SK-N-SH treated with all-trans-retinoic acid at 6 μM for 48 hours (cell line): ENCODE data around the gene CGREF1.

Experiments used
- ATAC-seq: fragments of 200-7000 bp; cut with Tn5 transposase; 3 replicates; pipeline ENCODE4 v1.9.1; 2020; ENCODE audit warnings: mild to moderate bottlenecking, moderate library complexity
- ARNTL ChIP-seq: fragments of 450-650 bp; formaldehyde crosslinking; IDR thresholded peaks from 2 replicates; pipeline ENCODE4 v1.5.0; 2020; ENCODE audit warnings: low read depth, mild to moderate bottlenecking, moderate library complexity, borderline replicate concordance
- BACH2 ChIP-seq: fragments of 250-450 bp; sonication (Bioruptor Pico); IDR thresholded peaks from 2 replicates; pipeline ENCODE4 v1.9.0; 2021; ENCODE audit warnings: mild to moderate bottlenecking, borderline replicate concordance
- CSDC2 ChIP-seq: fragments of 250-450 bp; sonication (Bioruptor Pico); IDR thresholded peaks from 2 replicates; pipeline ENCODE4 v1.5.0; 2020; ENCODE audit warnings: mild to moderate bottlenecking, moderate library complexity
- CSRNP3 ChIP-seq: fragments of 250-450 bp; sonication (Bioruptor Pico); IDR thresholded peaks from 2 replicates; pipeline ENCODE4 v1.5.1; 2021; ENCODE audit warnings: mild to moderate bottlenecking, moderate library complexity
- ESRRG ChIP-seq: fragments of 250-450 bp; sonication (Bioruptor Pico); IDR thresholded peaks from 2 replicates; pipeline ENCODE4 v1.6.1; 2021; ENCODE audit warnings: mild to moderate bottlenecking
- GLIS3 ChIP-seq: fragments of 250-450 bp; sonication (Bioruptor Pico); IDR thresholded peaks from 2 replicates; pipeline ENCODE4 v1.5.0; 2020; ENCODE audit warnings: mild to moderate bottlenecking, moderate library complexity
- ISL1 ChIP-seq: fragments of 250-450 bp; sonication (Bioruptor Pico); IDR thresholded peaks from 2 replicates; pipeline ENCODE4 v2.1.2; 2022; ENCODE audit warnings: mild to moderate bottlenecking, moderate library complexity
- OSR1 ChIP-seq: fragments of 250-450 bp; sonication (Bioruptor Pico); IDR thresholded peaks from 2 replicates; pipeline ENCODE4 v1.8.0; 2022; ENCODE audit warnings: moderate library complexity, mild to moderate bottlenecking, inconsistent platforms
- PATZ1 ChIP-seq: fragments of 250-450 bp; sonication (Bioruptor Pico); IDR thresholded peaks from 2 replicates; pipeline ENCODE4 v1.8.0; 2020; ENCODE audit warnings: mild to moderate bottlenecking, moderate library complexity, borderline replicate concordance
- POU6F1 ChIP-seq: fragments of 250-450 bp; sonication (Bioruptor Pico); IDR thresholded peaks from 2 replicates; pipeline ENCODE4 v1.8.0; 2021; ENCODE audit warnings: low read depth, mild to moderate bottlenecking, moderate library complexity, borderline replicate concordance
- RARB ChIP-seq: fragments of 250-450 bp; sonication (Bioruptor Pico); IDR thresholded peaks from 2 replicates; pipeline ENCODE4 v1.8.0; 2021; ENCODE audit warnings: mild to moderate bottlenecking, moderate library complexity
- SNAI2 ChIP-seq: fragments of 250-450 bp; sonication (Bioruptor Pico); IDR thresholded peaks from 2 replicates; pipeline ENCODE4 v1.5.0; 2020; ENCODE audit warnings: mild to moderate bottlenecking, moderate library complexity
- TCF4 ChIP-seq: fragments of 250-450 bp; sonication (Bioruptor Pico); IDR thresholded peaks from 2 replicates; pipeline ENCODE4 v1.8.0; 2021; ENCODE audit warnings: mild to moderate bottlenecking, moderate library complexity, borderline replicate concordance
- TOX ChIP-seq: fragments of 250-450 bp; sonication (Bioruptor Pico); IDR thresholded peaks from 2 replicates; pipeline ENCODE4 v1.8.0; 2021; ENCODE audit warnings: mild to moderate bottlenecking, moderate library complexity, borderline replicate concordance
- ZC3H10 ChIP-seq: fragments of 250-450 bp; sonication (Bioruptor Pico); IDR thresholded peaks from 2 replicates; pipeline ENCODE4 v1.5.1; 2021; ENCODE audit warnings: mild to moderate bottlenecking, moderate library complexity
- ZFP3 ChIP-seq: fragments of 250-450 bp; sonication (Bioruptor Pico); IDR thresholded peaks from 2 replicates; pipeline ENCODE4 v1.5.0; 2020; ENCODE audit warnings: mild to moderate bottlenecking, moderate library complexity
- ZFP30 ChIP-seq: fragments of 450-650 bp; formaldehyde crosslinking; IDR thresholded peaks from 2 replicates; pipeline ENCODE4 v1.5.0; 2022; ENCODE audit warnings: mild to moderate bottlenecking, moderate library complexity
- ZNF565 ChIP-seq: fragments of 450-650 bp; formaldehyde crosslinking; conservative IDR thresholded peaks from 2 replicates; pipeline ENCODE4 v1.5.0; 2020; ENCODE audit warnings: low read depth, mild to moderate bottlenecking, moderate library complexity
- ZNF70 ChIP-seq: fragments of 450-650 bp; formaldehyde crosslinking; IDR thresholded peaks from 2 replicates; pipeline ENCODE4 v1.5.0; 2020; ENCODE audit warnings: mild to moderate bottlenecking, moderate library complexity
- ZNF8 ChIP-seq: fragments of 450-650 bp; formaldehyde crosslinking; IDR thresholded peaks from 2 replicates; pipeline ENCODE4 v1.5.0; 2020; ENCODE audit warnings: mild to moderate bottlenecking, moderate library complexity
- TF ChIP-seq, protein P1 (sequence below): fragments of 250-450 bp; sonication (Bioruptor Pico); IDR thresholded peaks from 2 replicates; pipeline ENCODE4 v1.5.0; 2020; ENCODE audit warnings: mild to moderate bottlenecking, moderate library complexity

CGREF1 gene

GRCh38 chr2:27095427-27095744 lies 23.5 kb downstream of the CGREF1 start:
- no peak for ATAC-seq
- TF ChIP-seq ARNTL (CRISPR knock-in tag) (no peak), ZFP30 (CRISPR knock-in tag) (no peak)

DNA sequence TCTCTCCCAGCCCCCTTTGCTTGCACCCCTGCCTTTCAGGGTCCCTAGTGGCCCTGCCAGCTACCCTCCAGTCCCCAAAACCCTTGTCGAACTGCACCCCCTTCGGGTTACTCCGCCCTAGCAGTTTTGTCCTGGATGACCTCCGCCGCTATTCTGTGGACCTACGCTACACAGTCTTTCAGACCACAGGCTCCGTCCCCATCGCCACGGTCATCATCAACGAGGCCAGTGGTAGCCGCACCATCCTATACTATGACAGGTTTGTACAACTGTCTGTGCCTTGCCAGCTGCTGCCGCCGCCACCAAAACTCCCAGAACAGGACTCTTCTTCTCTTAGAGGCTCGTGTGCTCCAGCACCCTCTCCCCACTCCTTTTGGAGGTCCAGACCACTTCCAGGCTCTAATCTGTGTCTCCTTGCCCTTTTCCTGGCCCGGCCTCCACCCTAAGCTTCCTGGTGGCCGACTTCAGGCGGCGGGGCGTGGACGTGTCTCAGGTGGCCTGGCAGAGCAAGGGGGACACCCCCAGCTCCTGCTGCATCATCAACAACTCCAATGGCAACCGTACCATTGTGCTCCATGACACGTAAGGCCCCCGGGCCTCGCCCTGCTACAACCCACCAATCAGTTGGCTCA lies 24.5 kb downstream of the CGREF1 start:
- no peak for ATAC-seq
- no peak for TF ChIP-seq CSDC2

DNA sequence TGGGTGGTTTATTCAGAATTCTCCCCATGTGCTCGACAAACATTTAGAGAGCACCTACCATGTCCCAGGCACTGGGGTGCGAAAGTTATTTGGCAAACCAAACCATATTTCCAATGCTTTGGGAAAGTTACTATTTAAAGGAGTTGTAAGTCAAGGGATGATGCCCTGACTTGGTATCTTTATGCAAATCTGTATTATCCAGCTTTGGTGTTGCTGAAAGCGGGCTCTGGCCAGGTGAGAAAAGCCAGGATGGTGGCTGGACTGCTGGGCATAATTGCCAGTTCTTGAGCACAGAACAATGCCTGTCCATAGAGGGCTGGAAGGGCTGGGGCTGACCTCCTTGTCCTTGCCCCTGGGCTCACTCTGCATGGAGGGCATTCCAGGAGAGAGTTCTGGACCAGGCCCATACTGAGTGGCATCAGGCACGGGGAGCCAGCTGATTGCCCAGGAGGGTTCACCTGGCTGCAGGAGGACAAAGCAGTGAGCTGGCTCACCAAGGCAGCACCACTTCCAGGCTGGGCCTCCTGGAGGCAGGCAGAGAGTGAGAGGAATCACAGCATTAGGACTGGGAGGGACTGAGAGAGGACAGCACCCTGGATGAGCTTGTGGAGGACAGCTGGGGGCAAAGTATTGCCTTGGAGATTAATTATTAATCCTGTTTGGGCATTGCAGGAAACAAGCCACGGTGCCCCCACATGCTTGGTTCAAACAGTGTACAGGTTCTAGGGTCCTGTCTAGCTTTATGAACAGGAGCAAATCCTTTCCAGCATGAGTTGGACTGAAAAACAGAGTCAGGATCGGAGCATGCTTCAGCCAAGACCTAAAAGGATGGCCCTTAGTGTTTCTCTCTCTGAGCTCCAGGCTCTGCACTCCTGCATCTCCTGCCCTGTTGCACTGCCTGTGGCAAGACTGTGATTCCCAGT lies 25.2 kb downstream of the CGREF1 start:
- no peak for ATAC-seq
- TF ChIP-seq OSR1 (CRISPR knock-in tag): no peak
- no peak for TF ChIP-seq TOX (CRISPR knock-in tag)
- no peak for TF ChIP-seq RARB (CRISPR knock-in tag)
- no peak for TF ChIP-seq ZFP3 (CRISPR knock-in tag)
- TF ChIP-seq ZC3H10 (CRISPR knock-in tag): no peak
- TF ChIP-seq, protein P1, sequence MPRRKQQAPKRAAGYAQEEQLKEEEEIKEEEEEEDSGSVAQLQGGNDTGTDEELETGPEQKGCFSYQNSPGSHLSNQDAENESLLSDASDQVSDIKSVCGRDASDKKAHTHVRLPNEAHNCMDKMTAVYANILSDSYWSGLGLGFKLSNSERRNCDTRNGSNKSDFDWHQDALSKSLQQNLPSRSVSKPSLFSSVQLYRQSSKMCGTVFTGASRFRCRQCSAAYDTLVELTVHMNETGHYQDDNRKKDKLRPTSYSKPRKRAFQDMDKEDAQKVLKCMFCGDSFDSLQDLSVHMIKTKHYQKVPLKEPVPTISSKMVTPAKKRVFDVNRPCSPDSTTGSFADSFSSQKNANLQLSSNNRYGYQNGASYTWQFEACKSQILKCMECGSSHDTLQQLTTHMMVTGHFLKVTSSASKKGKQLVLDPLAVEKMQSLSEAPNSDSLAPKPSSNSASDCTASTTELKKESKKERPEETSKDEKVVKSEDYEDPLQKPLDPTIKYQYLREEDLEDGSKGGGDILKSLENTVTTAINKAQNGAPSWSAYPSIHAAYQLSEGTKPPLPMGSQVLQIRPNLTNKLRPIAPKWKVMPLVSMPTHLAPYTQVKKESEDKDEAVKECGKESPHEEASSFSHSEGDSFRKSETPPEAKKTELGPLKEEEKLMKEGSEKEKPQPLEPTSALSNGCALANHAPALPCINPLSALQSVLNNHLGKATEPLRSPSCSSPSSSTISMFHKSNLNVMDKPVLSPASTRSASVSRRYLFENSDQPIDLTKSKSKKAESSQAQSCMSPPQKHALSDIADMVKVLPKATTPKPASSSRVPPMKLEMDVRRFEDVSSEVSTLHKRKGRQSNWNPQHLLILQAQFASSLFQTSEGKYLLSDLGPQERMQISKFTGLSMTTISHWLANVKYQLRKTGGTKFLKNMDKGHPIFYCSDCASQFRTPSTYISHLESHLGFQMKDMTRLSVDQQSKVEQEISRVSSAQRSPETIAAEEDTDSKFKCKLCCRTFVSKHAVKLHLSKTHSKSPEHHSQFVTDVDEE (CRISPR knock-in tag): no peak
- TF ChIP-seq GLIS3 (CRISPR knock-in tag): no peak
- TF ChIP-seq ZFP30 (CRISPR knock-in tag): no peak
- no peak for TF ChIP-seq ZNF70 (CRISPR knock-in tag)
- TF ChIP-seq CSRNP3 (CRISPR knock-in tag): no peak
- no peak for TF ChIP-seq TCF4 (CRISPR knock-in tag)
- no peak for TF ChIP-seq ESRRG (CRISPR knock-in tag)
- TF ChIP-seq CSDC2: no peak
- no peak for TF ChIP-seq BACH2 (CRISPR knock-in tag)
- TF ChIP-seq SNAI2 (CRISPR knock-in tag): no peak
- no peak for TF ChIP-seq POU6F1
- TF ChIP-seq ZNF8: no peak

GRCh38 chr2:27092696-27093429 lies 26.1 kb downstream of the CGREF1 start:
- ATAC-seq: no peak
- TF ChIP-seq ZFP30 (CRISPR knock-in tag) (no peak), ZNF8 (no peak), ZNF70 (CRISPR knock-in tag) (no peak), ZC3H10 (CRISPR knock-in tag) (no peak), ZFP3 (CRISPR knock-in tag) (no peak), ESRRG (CRISPR knock-in tag) (no peak), ISL1 (CRISPR knock-in tag) (no peak), BACH2 (CRISPR knock-in tag) (no peak), CSRNP3 (CRISPR knock-in tag) (no peak), ZNF565 (CRISPR knock-in tag) (no peak), PATZ1 (CRISPR knock-in tag) (no peak), TOX (CRISPR knock-in tag) (no peak), SNAI2 (CRISPR knock-in tag) (no peak)
- TF ChIP-seq, protein P1 (CRISPR knock-in tag): no peak
